ENCODE measurements around the gene XAB2. TPM values are rescaled to one million over a fixed set of nuclear protein-coding genes. Genes with fewer than 3 reads are reported as not detected.

The XAB2 gene
- total RNA-seq, 1 experiment from 2014 or later: 48.0 TPM

GRCh38 chr19:7655581-7655980 lies 26.2 kb upstream of the XAB2 start:
- Histone ChIP-seq H3K27me3 (ENCODE audit: insufficient read depth, low read length) (peaks cover 4% of the 10 kb centered on the region; the same call in 1 of the 2 replicates), H2BK20ac (ENCODE audit: low read depth, low read length, poor library complexity, severe bottlenecking) (no peak overlapping the region)

More at GRCh38 chr19:7655581-7655980, 26.2 kb upstream of the XAB2 start:
- Histone ChIP-seq H3K9me3 (ENCODE audit: control insufficient read depth, low read depth, low read length) (no peaks in the 10 kb centered on the region), H3K79me1 (ENCODE audit: insufficient read depth, low read depth, low read length, poor library complexity, severe bottlenecking) (no peaks in the 10 kb centered on the region), H3K23me2 (ENCODE audit: insufficient read length, low read depth, low read length, poor library complexity, severe bottlenecking) (no peaks in the 10 kb centered on the region), H3K27ac (ENCODE audit: insufficient read length, low read depth, low read length) (no peak overlapping the region), H3K23ac (ENCODE audit: insufficient read length, low read depth, low read length) (no peak overlapping the region), H4K5ac (ENCODE audit: insufficient read length, low read depth, low read length) (no peak overlapping the region), H3K4me1 (ENCODE audit: insufficient read depth, low read length) (no peaks in the 10 kb centered on the region), H3K14ac (ENCODE audit: insufficient read depth, low read length) (no peak overlapping the region), H2AFZ (ENCODE audit: low read length) (no peak overlapping the region), H2BK12ac (ENCODE audit: insufficient read length, low read depth, low read length) (no peak overlapping the region), H3K56ac (ENCODE audit: insufficient read length, low read depth, low read length) (no peak overlapping the region), H4K91ac (ENCODE audit: insufficient read length, low read depth, low read length) (no peak overlapping the region), H3K4ac (ENCODE audit: low read depth, low read length) (no peak overlapping the region), H4K8ac (replicated peaks; ENCODE audit: insufficient read length, low read depth, low read length) (no peak overlapping the region), H2AK5ac (ENCODE audit: insufficient read length, low read length) (no peak overlapping the region), H2BK120ac (ENCODE audit: low read depth, low read length, poor library complexity, severe bottlenecking) (no peak overlapping the region), H3K9ac (ENCODE audit: extremely low read depth, insufficient read length, low read length) (no peak overlapping the region), H3K4me2 (ENCODE audit: insufficient read depth, insufficient read length, low read length) (no peak overlapping the region), H3K18ac (ENCODE audit: insufficient read length, low read depth, low read length) (no peak overlapping the region), H4K20me1 (ENCODE audit: control insufficient read depth, insufficient read depth, insufficient read length) (no peaks in the 10 kb centered on the region), H3T11ph (ENCODE audit: low read length) (no peak overlapping the region), H2BK5ac (ENCODE audit: insufficient read length, low read length) (no peak overlapping the region), H3K79me2 (ENCODE audit: insufficient read depth, low read length) (no peaks in the 10 kb centered on the region), H2BK15ac (ENCODE audit: low read depth, low read length) (no peak overlapping the region)
- Mint-ChIP-seq H3K27ac (no peak overlapping the region), H3K4me1 (peaks cover 3 to 6% of the 10 kb centered on the region in 2 experiments), H3K36me3 (ENCODE audit: insufficient read depth in 1 of 3, low read depth in 3 of 3) (no peaks in the 10 kb centered on the region), H3K9me3 (peaks cover 0 to 3% of the 10 kb centered on the region in 2 experiments; a peak in 2 of 5 replicates), H3K27me3 (ENCODE audit: low read depth) (peaks cover 90% of the 10 kb centered on the region), H3K4me3 (no peak overlapping the region)
- no CpG with 5 or more reads among the region's 8 CpGs for WGBS (ENCODE audit: extremely low coverage, insufficient read length, low lambda C conversion rate)
- TF ChIP-seq CTCF (conservative IDR thresholded peaks at IDR 0.05): no peak
- no peak for DNase-seq

All from H9 (cell line).